HL-60 (cell line): ENCODE measurements around the gene CFAP45.

Experiments
- GABPA ChIP-seq: IDR thresholded peaks from 2 replicates; pipeline ENCODE4 v1.6.1; 2012; ENCODE audit warnings: low read depth
- POLR2AphosphoS5 ChIP-seq: IDR thresholded peaks from 2 replicates; pipeline ENCODE4 v1.6.1; 2012; ENCODE audit warnings: low read depth
- REST ChIP-seq: IDR thresholded peaks from 2 replicates; pipeline ENCODE4 v1.6.1; 2012; ENCODE audit warnings: low read depth; ENCODE audit not compliant: insufficient replicate concordance
- SPI1 ChIP-seq: IDR thresholded peaks from 2 replicates; pipeline ENCODE4 v1.6.1; 2012; ENCODE audit warnings: low read depth, mild to moderate bottlenecking, borderline replicate concordance
- TF ChIP-seq, protein P1 (sequence below): IDR thresholded peaks from one replicate; pipeline ENCODE4 v1.5.1; 2011; ENCODE audit warnings: low read length, control low read depth, inconsistent platforms; ENCODE audit not compliant: insufficient read depth

DNA sequence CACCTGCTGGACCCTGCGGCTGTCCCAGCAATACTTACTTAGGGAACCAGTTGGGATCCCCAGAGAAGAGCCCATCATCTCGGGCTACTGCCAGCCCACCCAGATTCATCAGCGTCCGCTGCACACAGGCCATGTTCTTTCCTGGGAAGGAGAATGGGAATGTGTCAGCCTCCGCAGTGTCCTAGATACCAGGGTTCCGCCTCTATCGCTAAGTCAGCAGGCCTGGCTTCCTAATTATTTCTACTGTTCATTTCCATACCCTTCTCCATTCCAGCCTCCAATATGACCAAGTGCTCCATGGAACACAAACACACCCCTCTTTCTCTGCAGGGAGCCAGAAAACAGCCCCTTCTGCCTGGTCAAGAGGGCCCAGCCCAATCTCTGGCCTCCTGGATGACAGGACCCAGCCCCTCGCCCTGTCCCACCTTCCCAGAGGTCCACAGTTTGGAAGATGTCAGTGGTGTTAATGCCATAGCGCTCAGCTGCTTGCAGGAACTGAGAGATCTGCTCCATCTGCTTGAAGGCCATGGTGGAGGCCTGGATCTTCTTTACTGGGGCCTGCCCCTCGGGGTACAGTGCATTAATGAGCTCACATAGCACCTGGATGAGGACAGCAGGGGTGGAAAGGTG is 19.4 kb upstream of the CFAP45 start:
- TF ChIP-seq, protein P1, sequence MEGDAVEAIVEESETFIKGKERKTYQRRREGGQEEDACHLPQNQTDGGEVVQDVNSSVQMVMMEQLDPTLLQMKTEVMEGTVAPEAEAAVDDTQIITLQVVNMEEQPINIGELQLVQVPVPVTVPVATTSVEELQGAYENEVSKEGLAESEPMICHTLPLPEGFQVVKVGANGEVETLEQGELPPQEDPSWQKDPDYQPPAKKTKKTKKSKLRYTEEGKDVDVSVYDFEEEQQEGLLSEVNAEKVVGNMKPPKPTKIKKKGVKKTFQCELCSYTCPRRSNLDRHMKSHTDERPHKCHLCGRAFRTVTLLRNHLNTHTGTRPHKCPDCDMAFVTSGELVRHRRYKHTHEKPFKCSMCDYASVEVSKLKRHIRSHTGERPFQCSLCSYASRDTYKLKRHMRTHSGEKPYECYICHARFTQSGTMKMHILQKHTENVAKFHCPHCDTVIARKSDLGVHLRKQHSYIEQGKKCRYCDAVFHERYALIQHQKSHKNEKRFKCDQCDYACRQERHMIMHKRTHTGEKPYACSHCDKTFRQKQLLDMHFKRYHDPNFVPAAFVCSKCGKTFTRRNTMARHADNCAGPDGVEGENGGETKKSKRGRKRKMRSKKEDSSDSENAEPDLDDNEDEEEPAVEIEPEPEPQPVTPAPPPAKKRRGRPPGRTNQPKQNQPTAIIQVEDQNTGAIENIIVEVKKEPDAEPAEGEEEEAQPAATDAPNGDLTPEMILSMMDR, result no peak
- TF ChIP-seq REST (no peak), POLR2AphosphoS5 (no peak), GABPA (no peak), SPI1 (no peak)
